Measurements from ENCODE around the gene TNIK. TPM values are rescaled to one million over a fixed set of nuclear protein-coding genes. Genes with fewer than 3 reads are reported as not detected.

The TNIK gene
- total RNA-seq, 1 experiment from 2014 or later = 22.4 TPM

DNA sequence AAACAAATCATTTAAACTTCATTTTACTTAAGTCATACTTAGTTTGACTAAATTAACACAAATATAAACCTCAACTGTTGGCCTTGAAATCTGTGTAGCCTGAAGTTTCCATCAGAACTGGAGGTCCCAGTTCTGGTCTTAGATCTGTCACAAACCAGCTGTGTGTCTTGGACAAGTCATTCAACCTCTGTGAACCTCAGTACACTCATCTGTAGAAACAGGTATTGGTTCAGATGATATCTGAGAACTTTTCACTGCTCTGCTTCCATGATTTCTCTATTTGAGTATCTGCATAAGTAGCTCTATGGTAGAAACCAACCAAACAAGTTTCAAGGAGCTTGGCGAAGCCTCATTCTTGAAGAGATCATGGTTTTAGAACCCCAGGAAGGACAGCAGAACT is 373.3 kb downstream of the TNIK start:
- H3K4me3 ChIP-seq (ENCODE audit: low read depth, low read length) = no peak overlapping the region
- Mint-ChIP-seq H3K9me3 (ENCODE audit: unreplicated experiment) (no peaks in the 10 kb centered on the region), H3K4me1 (ENCODE audit: low read depth, unreplicated experiment) (peaks cover 17% of the 10 kb centered on the region), H3K27ac (ENCODE audit: unreplicated experiment) (no peak overlapping the region), H3K4me3 (ENCODE audit: unreplicated experiment) (no peak overlapping the region), H3K36me3 (ENCODE audit: insufficient read depth, unreplicated experiment) (no peaks in the 10 kb centered on the region), H3K27me3 (ENCODE audit: insufficient read depth, unreplicated experiment) (no peaks in the 10 kb centered on the region)
- no peak for TF ChIP-seq CTCF (IDR thresholded peaks at IDR 0.05; ENCODE audit: insufficient read depth in 1 of 2, low read depth in 1 of 2, low read length in 1 of 2, severe bottlenecking in 1 of 2, unreplicated experiment in 1 of 2)
- no peaks in the 10 kb centered on the region; the same call in 1 of the 2 replicates for H3K36me3 ChIP-seq (ENCODE audit: control insufficient read depth, insufficient read depth, low read length)
- ChIA-PET CTCF (no interaction called here), POLR2A (no interaction called here)
- BruUV-seq (replicated peaks) = no TSS peak
- H3K4me1 ChIP-seq = peaks cover 22% of the 10 kb centered on the region
- no peak for DNase-seq
- H3K9me3 ChIP-seq = no peaks in the 10 kb centered on the region
- H3K27me3 ChIP-seq (replicated peaks; ENCODE audit: control insufficient read depth, insufficient read depth, low read length) = no peaks in the 10 kb centered on the region
- intact Hi-C loops (cut with micrococcal nuclease; ENCODE audit: unreplicated experiment) = no loop called here

GRCh38 chr3:171077261-171077660 is 382.9 kb downstream of the TNIK start:
- no peaks in the 10 kb centered on the region for H3K27me3 Mint-ChIP-seq (ENCODE audit: insufficient read depth, unreplicated experiment)
- Histone ChIP-seq H3K4me1 (no peaks in the 10 kb centered on the region), H3K36me3 (ENCODE audit: control insufficient read depth, insufficient read depth, low read length) (no peaks in the 10 kb centered on the region), H3K4me3 (ENCODE audit: low read depth, low read length) (no peak overlapping the region), H3K9me3 (no peaks in the 10 kb centered on the region), H3K27me3 (replicated peaks; ENCODE audit: control insufficient read depth, insufficient read depth, low read length) (no peaks in the 10 kb centered on the region)
- no peak for TF ChIP-seq CTCF (IDR thresholded peaks at IDR 0.05; ENCODE audit: insufficient read depth in 1 of 2, low read depth in 1 of 2, low read length in 1 of 2, severe bottlenecking in 1 of 2, unreplicated experiment in 1 of 2)
- ChIA-PET CTCF (no interaction called here), POLR2A (no interaction called here)
- H3K27ac Mint-ChIP-seq (ENCODE audit: unreplicated experiment) = no peak overlapping the region
- H3K9me3 Mint-ChIP-seq (ENCODE audit: unreplicated experiment) = no peaks in the 10 kb centered on the region
- intact Hi-C loops (cut with micrococcal nuclease; ENCODE audit: unreplicated experiment) = no loop called here
- no TSS peak for BruUV-seq (replicated peaks)
- peaks cover 6% of the 10 kb centered on the region for H3K4me1 Mint-ChIP-seq (ENCODE audit: low read depth, unreplicated experiment)
- no peak for DNase-seq
- H3K36me3 Mint-ChIP-seq (ENCODE audit: insufficient read depth, unreplicated experiment) = peaks cover 10% of the 10 kb centered on the region
- H3K4me3 Mint-ChIP-seq (ENCODE audit: unreplicated experiment) = no peak overlapping the region

DNA sequence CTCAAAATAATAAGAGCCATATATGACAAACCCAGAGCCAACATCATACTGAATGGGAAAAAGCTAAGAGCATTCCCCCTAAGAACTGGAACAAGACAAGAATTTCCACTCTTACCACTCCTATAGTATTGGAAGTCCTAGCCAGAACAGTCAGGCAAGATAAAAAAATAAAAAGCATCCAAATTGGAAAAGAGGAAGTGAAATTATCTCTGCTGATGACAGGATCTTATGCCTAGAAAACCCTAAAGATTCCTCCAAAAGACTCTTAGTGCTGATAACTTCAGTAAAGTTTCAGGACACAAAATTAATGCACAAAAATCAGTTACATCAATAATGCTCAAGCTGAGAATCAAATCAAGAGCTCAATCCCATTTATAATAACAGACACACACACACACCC is 387.8 kb downstream of the TNIK start:
- Mint-ChIP-seq H3K36me3 (ENCODE audit: insufficient read depth, unreplicated experiment) (peaks cover 12% of the 10 kb centered on the region), H3K27me3 (ENCODE audit: insufficient read depth, unreplicated experiment) (no peaks in the 10 kb centered on the region), H3K4me3 (ENCODE audit: unreplicated experiment) (no peak overlapping the region), H3K4me1 (ENCODE audit: low read depth, unreplicated experiment) (peaks cover 6% of the 10 kb centered on the region), H3K9me3 (ENCODE audit: unreplicated experiment) (no peaks in the 10 kb centered on the region), H3K27ac (ENCODE audit: unreplicated experiment) (no peak overlapping the region)
- Histone ChIP-seq H3K36me3 (ENCODE audit: control insufficient read depth, insufficient read depth, low read length) (no peaks in the 10 kb centered on the region), H3K4me1 (no peaks in the 10 kb centered on the region), H3K9me3 (no peaks in the 10 kb centered on the region), H3K4me3 (ENCODE audit: low read depth, low read length) (no peak overlapping the region), H3K27me3 (replicated peaks; ENCODE audit: control insufficient read depth, insufficient read depth, low read length) (no peaks in the 10 kb centered on the region)
- no peak for DNase-seq
- ChIA-PET POLR2A (no interaction called here), CTCF (no interaction called here)
- no TSS peak for BruUV-seq (replicated peaks)
- intact Hi-C loops (cut with micrococcal nuclease; ENCODE audit: unreplicated experiment) = no loop called here
- TF ChIP-seq CTCF (IDR thresholded peaks at IDR 0.05; ENCODE audit: insufficient read depth in 1 of 2, low read depth in 1 of 2, low read length in 1 of 2, severe bottlenecking in 1 of 2, unreplicated experiment in 1 of 2) = no peak

All from Caco-2 (cell line).